HAP-1 (cell line): ENCODE measurements around the gene DYNLT3.

Experiments used
- DNase-seq, 2 experiments: peaks; one replicate each; pipeline ENCODE4 v3.0.0-alpha.2; 2016 to 2020; ENCODE audit warnings: low spot score in 2 of 2
- H3K27me3 ChIP-seq: fragments of 250-450 bp; sonication (Bioruptor Pico); 2 replicates; pipeline ENCODE4 v1.5.1; 2020; ENCODE audit warnings: low read depth, mild to moderate bottlenecking, moderate library complexity
- H3K36me3 ChIP-seq: fragments of 250-450 bp; sonication (Bioruptor Pico); replicated peaks from 2 replicates; pipeline ENCODE4 v1.5.1; 2020; ENCODE audit warnings: mild to moderate bottlenecking
- H3K4me1 ChIP-seq: fragments of 250-450 bp; sonication (Bioruptor Pico); 2 replicates; pipeline ENCODE4 v1.5.1; 2020; ENCODE audit warnings: mild to moderate bottlenecking
- H3K4me3 ChIP-seq: fragments of 250-450 bp; sonication (Bioruptor Pico); 2 replicates; pipeline ENCODE4 v1.5.1; 2020; ENCODE audit warnings: mild to moderate bottlenecking, moderate library complexity
- H3K9me3 ChIP-seq: fragments of 250-450 bp; sonication (Bioruptor Pico); 2 replicates; pipeline ENCODE4 v1.5.1; 2020; ENCODE audit warnings: mild to moderate bottlenecking, moderate library complexity
- in situ Hi-C: fragments of 300-500 bp; cut with MboI; formaldehyde crosslinking; loops from 3 replicates; pipeline ENCODE4 v1.14.3; 2020; ENCODE audit warnings: low sequenced_read_pairs, inconsistent platforms, mixed read lengths

Gene DYNLT3

DNA sequence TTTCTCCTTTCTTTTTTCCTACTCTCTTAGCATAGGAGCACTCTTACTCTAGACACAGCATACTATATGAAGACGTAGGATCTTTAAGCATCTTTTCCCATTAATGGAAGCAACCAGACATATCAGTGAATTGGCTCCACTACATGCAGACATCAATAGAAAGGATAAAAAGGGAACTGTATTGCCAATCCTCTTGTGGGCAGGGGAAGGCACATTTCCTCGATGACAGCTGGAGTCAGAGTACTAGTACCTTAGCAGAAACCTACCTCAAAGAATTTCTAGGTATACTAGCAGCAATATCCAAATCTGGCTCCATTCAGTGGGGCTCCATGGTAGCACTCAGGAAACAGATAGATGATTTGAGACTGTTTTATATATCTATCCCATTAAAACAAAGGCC is 47.4 kb downstream of the DYNLT3 start:
- Histone ChIP-seq H3K36me3 (no peaks in the 10 kb centered on the region), H3K9me3 (no peaks in the 10 kb centered on the region), H3K4me3 (no peak overlapping the region), H3K4me1 (no peaks in the 10 kb centered on the region), H3K27me3 (no peaks in the 10 kb centered on the region)
- no peak for DNase-seq
- in situ Hi-C loops: loop anchor here (25.0 kb wide), 2 partner anchors 213 to 288 kb away; no protein-coding TSS in a partner anchor

DNA sequence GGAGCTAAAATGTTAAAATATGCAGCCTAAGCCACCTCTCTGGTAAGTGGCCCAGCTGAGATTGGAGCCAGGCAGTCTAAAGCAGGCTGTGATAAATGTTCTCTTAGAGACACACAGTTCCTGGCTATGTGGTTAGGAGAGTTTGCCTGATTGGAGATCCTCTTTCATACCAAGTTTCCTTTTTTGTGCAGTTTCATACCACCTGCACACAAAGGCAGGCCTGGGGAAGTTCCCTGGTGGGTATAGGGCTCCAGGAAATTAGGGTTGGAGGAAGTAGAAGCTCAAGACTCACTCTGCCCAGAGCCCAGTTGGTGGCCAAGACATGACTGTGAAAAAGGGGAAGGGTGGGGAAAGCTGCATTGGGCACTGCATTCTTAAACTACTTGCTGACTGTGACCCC is 50.6 kb downstream of the DYNLT3 start:
- H3K27me3 ChIP-seq: no peaks in the 10 kb centered on the region
- no peaks in the 10 kb centered on the region for H3K36me3 ChIP-seq
- H3K4me3 ChIP-seq: no peak overlapping the region
- no peaks in the 10 kb centered on the region for H3K4me1 ChIP-seq
- in situ Hi-C loops: no loop called here
- no peaks in the 10 kb centered on the region for H3K9me3 ChIP-seq
- no peak for DNase-seq

DNA sequence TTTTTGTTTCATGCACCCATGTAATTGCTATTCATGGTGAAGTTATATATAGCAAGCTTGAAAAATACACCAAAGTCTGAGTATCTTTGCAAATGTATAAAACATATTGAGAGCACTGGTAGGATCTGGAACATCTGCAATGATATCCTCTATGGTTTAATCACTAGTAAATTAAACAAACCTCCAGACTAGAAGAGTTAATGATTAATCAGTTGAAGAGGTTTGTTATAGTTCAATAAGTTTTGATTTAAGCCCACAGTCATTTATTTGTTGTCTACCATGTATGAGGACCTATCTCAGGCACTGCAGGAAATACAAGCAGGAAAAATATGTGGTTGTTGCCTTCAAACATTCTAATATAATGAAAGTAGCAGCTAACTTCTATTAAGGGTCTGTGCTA is 51.1 kb downstream of the DYNLT3 start:
- in situ Hi-C loops: no loop called here
- H3K27me3 ChIP-seq: no peaks in the 10 kb centered on the region
- no peak for DNase-seq
- H3K9me3 ChIP-seq: no peaks in the 10 kb centered on the region
- no peak overlapping the region for H3K4me3 ChIP-seq
- no peaks in the 10 kb centered on the region for H3K36me3 ChIP-seq
- no peaks in the 10 kb centered on the region for H3K4me1 ChIP-seq
